Measurements from ENCODE around the gene RNF112. TPM values are rescaled to one million over a fixed set of nuclear protein-coding genes. Genes with fewer than 3 reads are reported as not detected.

RNF112 gene
- polyA plus RNA-seq, 3 donors = 0.57 TPM; not detected in 2

GRCh38 chr17:19412510-19412909, 1.5 kb downstream of the RNF112 start:
- Histone ChIP-seq H3K36me3 (replicated peaks in 1 of 2; ENCODE audit: control insufficient read depth in 1 of 2, insufficient read depth in 2 of 2, low read length in 2 of 2) (no peaks in the 10 kb centered on the region), H3K9me3 (replicated peaks in 1 of 2; ENCODE audit: control insufficient read depth in 1 of 2, insufficient read depth in 1 of 2, low read length in 2 of 2) (no peaks in the 10 kb centered on the region), H3K4me1 (ENCODE audit: control insufficient read depth in 1 of 2, insufficient read depth in 2 of 2, low read length in 2 of 2) (no peaks in the 10 kb centered on the region), H4K20me1 (ENCODE audit: insufficient read depth, low read length) (no peaks in the 10 kb centered on the region), H3K9ac (ENCODE audit: insufficient read depth, low read length, poor library complexity, severe bottlenecking) (no peak overlapping the region), H3K4me2 (replicated peaks; ENCODE audit: extremely low read depth, low read length, poor library complexity, severe bottlenecking) (no peak overlapping the region), H3K27me3 (ENCODE audit: control insufficient read depth in 2 of 2, insufficient read depth in 2 of 2, low read length in 2 of 2) (peaks cover 0 to 9% of the 10 kb centered on the region in 2 donors), H3K4me3 (replicated peaks in 1 of 3; ENCODE audit: low read depth in 2 of 3, low read length in 3 of 3) (no peak overlapping the region), H2AFZ (ENCODE audit: insufficient read depth, low read depth, low read length, poor library complexity, severe bottlenecking) (no peak overlapping the region), H3K27ac (ENCODE audit: low read depth in 1 of 2, low read length in 2 of 2) (no peak overlapping the region), H3K79me2 (ENCODE audit: insufficient read depth, low read length) (no peaks in the 10 kb centered on the region)
- DNase-seq = no peak
- no peaks in the 10 kb centered on the region for H3K36me3 Mint-ChIP-seq
- intact Hi-C loops (cut with micrococcal nuclease) = loop anchor here in 1 of 2 donors (10.0 kb wide), 1 partner anchor 48 kb away; the partner anchor contains the start of gene B9D1
- no peak for TF ChIP-seq CTCF (IDR thresholded peaks at IDR 0.05)
- H3K27me3 Mint-ChIP-seq (ENCODE audit: low read depth in 3 of 3) = peaks cover 10 to 21% (median 13%) of the 10 kb centered on the region in 3 donors
- no peak overlapping the region for H3K27ac Mint-ChIP-seq
- no peak overlapping the region for H3K4me3 Mint-ChIP-seq
- no peaks in the 10 kb centered on the region for H3K9me3 Mint-ChIP-seq
- peaks cover under 1% of the 10 kb centered on the region for H3K4me1 Mint-ChIP-seq
- 89% methylated on average over 16 of the region's 16 CpGs for WGBS (ENCODE audit: insufficient coverage)

GRCh38 chr17:19412984-19413383, 2.0 kb downstream of the RNF112 start:
- Mint-ChIP-seq H3K27me3 (ENCODE audit: low read depth in 3 of 3) (peaks cover 10 to 23% (median 13%) of the 10 kb centered on the region in 3 donors), H3K4me1 (peaks cover 4% of the 10 kb centered on the region), H3K9me3 (no peaks in the 10 kb centered on the region), H3K27ac (no peak overlapping the region), H3K36me3 (no peaks in the 10 kb centered on the region), H3K4me3 (no peak overlapping the region)
- WGBS (ENCODE audit: insufficient coverage) = 100% methylated on average over 1 of the region's 12 CpGs
- no peaks in the 10 kb centered on the region for H3K36me3 ChIP-seq (replicated peaks in 1 of 2; ENCODE audit: control insufficient read depth in 1 of 2, insufficient read depth in 2 of 2, low read length in 2 of 2)
- H3K9me3 ChIP-seq (replicated peaks in 1 of 2; ENCODE audit: control insufficient read depth in 1 of 2, insufficient read depth in 1 of 2, low read length in 2 of 2) = no peaks in the 10 kb centered on the region
- no peaks in the 10 kb centered on the region for H3K4me1 ChIP-seq (ENCODE audit: control insufficient read depth in 1 of 2, insufficient read depth in 2 of 2, low read length in 2 of 2)
- no peak overlapping the region for H2AFZ ChIP-seq (ENCODE audit: insufficient read depth, low read depth, low read length, poor library complexity, severe bottlenecking)
- H3K9ac ChIP-seq (ENCODE audit: insufficient read depth, low read length, poor library complexity, severe bottlenecking) = no peak overlapping the region
- H3K27me3 ChIP-seq (ENCODE audit: control insufficient read depth in 2 of 2, insufficient read depth in 2 of 2, low read length in 2 of 2) = peaks cover 0 to 9% of the 10 kb centered on the region in 2 donors
- H3K4me3 ChIP-seq (replicated peaks in 1 of 3; ENCODE audit: low read depth in 2 of 3, low read length in 3 of 3) = no peak overlapping the region
- no peak overlapping the region for H3K27ac ChIP-seq (ENCODE audit: low read depth in 1 of 2, low read length in 2 of 2)
- no peaks in the 10 kb centered on the region for H3K79me2 ChIP-seq (ENCODE audit: insufficient read depth, low read length)
- H4K20me1 ChIP-seq (ENCODE audit: insufficient read depth, low read length) = no peaks in the 10 kb centered on the region
- DNase-seq = no peak
- no peak for TF ChIP-seq CTCF (IDR thresholded peaks at IDR 0.05)
- intact Hi-C loops (cut with micrococcal nuclease) = loop anchor here in 1 of 2 donors (10.0 kb wide), 1 partner anchor 48 kb away; the partner anchor contains the start of gene B9D1
- no peak overlapping the region for H3K4me2 ChIP-seq (replicated peaks; ENCODE audit: extremely low read depth, low read length, poor library complexity, severe bottlenecking)
